H1 (cell line): ENCODE measurements around the gene ZPR1. TPM values are rescaled to one million over a fixed set of nuclear protein-coding genes. Genes with fewer than 3 reads are reported as not detected.

ENCODE experiments used
- GTF2F1 ChIP-seq: IDR thresholded peaks from 2 replicates; pipeline ENCODE4 v1.6.1; 2012; ENCODE audit warnings: low read depth, low read length, improper control_type of control experiment, borderline replicate concordance
- MAX ChIP-seq: IDR thresholded peaks from 2 replicates; pipeline ENCODE4 v1.6.1; 2012; ENCODE audit warnings: inconsistent platforms
- NRF1 ChIP-seq: IDR thresholded peaks from 2 replicates; pipeline ENCODE4 v1.6.1; 2011; ENCODE audit warnings: mild to moderate bottlenecking, low read depth, low read length, improper control_type of control experiment
- RNF2 ChIP-seq: fragments of 200-900, 300-1000 bp; sonication (generic); IDR thresholded peaks from 2 replicates; pipeline ENCODE4 v1.7.1; 2016; ENCODE audit warnings: borderline replicate concordance, low read depth, mild to moderate bottlenecking, antibody characterized with exemption, low read length; ENCODE audit not compliant: poor library complexity, severe bottlenecking; ENCODE audit errors: missing control alignments
- SP1 ChIP-seq: IDR thresholded peaks from 2 replicates; pipeline ENCODE4 v1.6.1; 2011; ENCODE audit warnings: low read depth, low read length
- polyA plus RNA-seq, 7 experiments: library from polyadenylated mRNA; depleted of rRNA in 3 of 7; stranded (reverse) in 5 of 7; unstranded in 2 of 7; fragments of >200 nt in 5 of 7; fragments of 200-250 nt in 2 of 7; gene quantifications; 1 replicate in 5 of 7; 2 replicates in 1 of 7; 4 replicates in 1 of 7; pipeline versions ENCODE4 v1.2.1 to v1.2.3, GENCODE V29; 2011 to 2013; ENCODE audit warnings: missing spikeins in 2 of 7, mixed read lengths in 2 of 7
- total RNA-seq: library from RNA; stranded (reverse); fragmentation: NEBNext Ultra II Directional; extraction: Animal tissue kit (Norgen Biotek cat#: 25700); gene quantifications from 2 replicates; pipeline ENCODE4 v1.2.1, GENCODE V29; 2021

Gene ZPR1
- total and polyA plus RNA-seq, 2 of the 8 experiments (the other 6 are each of a cell fraction or from before 2014, with no cell fraction given) = 36.7 to 70.5 TPM

- no peak for TF ChIP-seq MAX
- TF ChIP-seq RNF2 = no peak
- no peak for TF ChIP-seq SP1
- no peak for TF ChIP-seq GTF2F1
- no peak for TF ChIP-seq NRF1
Measured at GRCh38 chr11:116786966-116787365, 857 bp downstream of the ZPR1 start (continued).
